ENCODE results near the gene GPR153. TPM values are rescaled to one million over a fixed set of nuclear protein-coding genes. Genes with fewer than 3 reads are reported as not detected.

The GPR153 gene
- total and polyA plus RNA-seq, 2 donors (not counting 1 experiment from before 2014, with no cell fraction given), result 0.04 to 0.20 TPM

GRCh38 chr1:6307099-6307498 is 46.2 kb upstream of the GPR153 start:
- H3K4me2 ChIP-seq (replicated peaks; ENCODE audit: low read depth, low read length, poor library complexity, severe bottlenecking), result no peak overlapping the region
- no peaks in the 10 kb centered on the region for H3K36me3 ChIP-seq (replicated peaks in 1 of 2; ENCODE audit: control extremely low read depth in 1 of 2, control insufficient read depth in 1 of 2, extremely low read depth in 1 of 2, insufficient read depth in 2 of 2, low read length in 1 of 2)
- no peak overlapping the region for H3K27ac ChIP-seq (ENCODE audit: low read length in 2 of 2)
- no peak overlapping the region for H3K4me3 ChIP-seq (ENCODE audit: control extremely low read depth in 1 of 5, extremely low read depth in 1 of 5, insufficient read depth in 1 of 5, low read depth in 2 of 5, low read length in 4 of 5)
- no peak overlapping the region for H2AFZ ChIP-seq (ENCODE audit: insufficient read depth, low read depth, low read length, poor library complexity, severe bottlenecking)
- H4K20me1 ChIP-seq (ENCODE audit: control insufficient read depth, insufficient read depth, low read length, poor library complexity, severe bottlenecking), result no peaks in the 10 kb centered on the region
- H3K9ac ChIP-seq (ENCODE audit: low read length), result no peak overlapping the region
- no peak for DNase-seq
- no peaks in the 10 kb centered on the region for H3K27me3 ChIP-seq (replicated peaks in 1 of 4; ENCODE audit: control extremely low read depth in 1 of 4, control insufficient read depth in 3 of 4, insufficient read depth in 4 of 4, low read length in 3 of 4)
- H3K27ac Mint-ChIP-seq, result no peak overlapping the region
- over 99% methylated on average over 12 of the region's 15 CpGs for whole genome bisulfite sequencing (ENCODE audit: insufficient coverage)
- no peak for ATAC-seq (ENCODE audit: low read depth)
- ChIA-PET POLR2A (no interaction called here), CTCF (no interaction called here)
- H3K9me3 ChIP-seq (ENCODE audit: control extremely low read depth in 1 of 3, control insufficient read depth in 2 of 3, insufficient read depth in 1 of 3, low read length in 2 of 3), result peaks cover 0 to 15% (median 0%) of the 10 kb centered on the region in 3 donors
- H3K4me3 Mint-ChIP-seq, result no peak overlapping the region
- H3K4me1 ChIP-seq (ENCODE audit: control insufficient read depth in 2 of 2, insufficient read depth in 2 of 2, low read length in 2 of 2), result no peaks in the 10 kb centered on the region
- intact Hi-C loops (cut with micrococcal nuclease), result no loop called here
- no peaks in the 10 kb centered on the region for H3K79me2 ChIP-seq (ENCODE audit: control insufficient read depth, insufficient read depth, low read length)
- H3K9me3 Mint-ChIP-seq (ENCODE audit: insufficient read depth), result no peaks in the 10 kb centered on the region
- H3K27me3 Mint-ChIP-seq, result no peaks in the 10 kb centered on the region
- no peaks in the 10 kb centered on the region for H3K4me1 Mint-ChIP-seq
- no peak for TF ChIP-seq EZH2 (IDR thresholded peaks at IDR 0.05; ENCODE audit: borderline replicate concordance, insufficient read depth, low read depth, low read length, poor library complexity, severe bottlenecking)
- TF ChIP-seq CTCF (IDR thresholded peaks at IDR 0.05), result no peak

GRCh38 chr1:6303397-6304012 is 42.6 kb upstream of the GPR153 start:
- no peaks in the 10 kb centered on the region for H3K27me3 ChIP-seq (replicated peaks in 1 of 4; ENCODE audit: control extremely low read depth in 1 of 4, control insufficient read depth in 3 of 4, insufficient read depth in 4 of 4, low read length in 3 of 4)
- no peak overlapping the region for H3K27ac ChIP-seq (ENCODE audit: low read length in 2 of 2)
- H3K36me3 ChIP-seq (replicated peaks in 1 of 2; ENCODE audit: control extremely low read depth in 1 of 2, control insufficient read depth in 1 of 2, extremely low read depth in 1 of 2, insufficient read depth in 2 of 2, low read length in 1 of 2), result no peaks in the 10 kb centered on the region
- no peak overlapping the region for H3K9ac ChIP-seq (ENCODE audit: low read length)
- Mint-ChIP-seq H3K27me3 (no peaks in the 10 kb centered on the region), H3K4me3 (no peak overlapping the region), H3K4me1 (no peaks in the 10 kb centered on the region), H3K27ac (no peak overlapping the region), H3K9me3 (ENCODE audit: insufficient read depth) (no peaks in the 10 kb centered on the region)
- H3K79me2 ChIP-seq (ENCODE audit: control insufficient read depth, insufficient read depth, low read length), result no peaks in the 10 kb centered on the region
- CTCF ChIA-PET, result no interaction called here
- ATAC-seq (ENCODE audit: low read depth), result no peak
- WGBS (ENCODE audit: insufficient coverage), result 100% methylated on average over 1 of the region's 15 CpGs
- H3K4me1 ChIP-seq (ENCODE audit: control insufficient read depth in 2 of 2, insufficient read depth in 2 of 2, low read length in 2 of 2), result no peaks in the 10 kb centered on the region
- POLR2A ChIA-PET, result no interaction called here
- no peak for DNase-seq
- TF ChIP-seq EZH2 (IDR thresholded peaks at IDR 0.05; ENCODE audit: borderline replicate concordance, insufficient read depth, low read depth, low read length, poor library complexity, severe bottlenecking) (no peak), CTCF (IDR thresholded peaks at IDR 0.05) (no peak)
- H3K4me3 ChIP-seq (ENCODE audit: control extremely low read depth in 1 of 5, extremely low read depth in 1 of 5, insufficient read depth in 1 of 5, low read depth in 2 of 5, low read length in 4 of 5), result no peak overlapping the region
- H3K4me2 ChIP-seq (replicated peaks; ENCODE audit: low read depth, low read length, poor library complexity, severe bottlenecking), result no peak overlapping the region
- intact Hi-C loops (cut with micrococcal nuclease), result no loop called here
- peaks cover 0 to 10% (median 0%) of the 10 kb centered on the region in 3 donors for H3K9me3 ChIP-seq (ENCODE audit: control extremely low read depth in 1 of 3, control insufficient read depth in 2 of 3, insufficient read depth in 1 of 3, low read length in 2 of 3)
- no peaks in the 10 kb centered on the region for H4K20me1 ChIP-seq (ENCODE audit: control insufficient read depth, insufficient read depth, low read length, poor library complexity, severe bottlenecking)
- no peak overlapping the region for H2AFZ ChIP-seq (ENCODE audit: insufficient read depth, low read depth, low read length, poor library complexity, severe bottlenecking)
